ENCODE results near the gene CALD1. TPM values are rescaled to one million over a fixed set of nuclear protein-coding genes. Genes with fewer than 3 reads are reported as not detected.

CALD1 gene
- total RNA-seq, 4 donors from 2014 or later, result 32.3 to 462 (median 98.4) TPM

GRCh38 chr7:134856691-134857090 is 77.3 kb downstream of the CALD1 start:
- Histone ChIP-seq H3K9me3 (no peaks in the 10 kb centered on the region), H3K4me3 (no peak overlapping the region), H3K27me3 (no peaks in the 10 kb centered on the region), H3K27ac (peak overlapping the region; percentile 42 to 80 (median 68)), H3K36me3 (no peaks in the 10 kb centered on the region), H3K4me1 (peaks cover 16 to 79% (median 27%) of the 10 kb centered on the region in 3 donors)
- no peak for TF ChIP-seq POLR2A (IDR thresholded peaks at IDR 0.05)
- TF ChIP-seq CTCF (IDR thresholded peaks at IDR 0.05), result no peak
- WGBS, 2 donors, result 51 to 58% methylated on average over 4 of the region's 4 CpGs
- intact Hi-C loops (cut with DNase I), result no loop called here
- no peak for DNase-seq

GRCh38 chr7:134857958-134858357 is 78.5 kb downstream of the CALD1 start:
- intact Hi-C loops (cut with DNase I), result no loop called here
- H3K4me1 ChIP-seq, result peaks cover 13 to 67% (median 24%) of the 10 kb centered on the region in 3 donors
- DNase-seq, result no peak
- peak overlapping the region in 2 of 4 donors; percentile 18 to 41 for H3K27ac ChIP-seq
- no peaks in the 10 kb centered on the region for H3K36me3 ChIP-seq
- no peak for TF ChIP-seq POLR2A (IDR thresholded peaks at IDR 0.05)
- no peak for TF ChIP-seq CTCF (IDR thresholded peaks at IDR 0.05)
- no peaks in the 10 kb centered on the region for H3K9me3 ChIP-seq
- H3K4me3 ChIP-seq, result no peak overlapping the region
- no peaks in the 10 kb centered on the region for H3K27me3 ChIP-seq

DNA sequence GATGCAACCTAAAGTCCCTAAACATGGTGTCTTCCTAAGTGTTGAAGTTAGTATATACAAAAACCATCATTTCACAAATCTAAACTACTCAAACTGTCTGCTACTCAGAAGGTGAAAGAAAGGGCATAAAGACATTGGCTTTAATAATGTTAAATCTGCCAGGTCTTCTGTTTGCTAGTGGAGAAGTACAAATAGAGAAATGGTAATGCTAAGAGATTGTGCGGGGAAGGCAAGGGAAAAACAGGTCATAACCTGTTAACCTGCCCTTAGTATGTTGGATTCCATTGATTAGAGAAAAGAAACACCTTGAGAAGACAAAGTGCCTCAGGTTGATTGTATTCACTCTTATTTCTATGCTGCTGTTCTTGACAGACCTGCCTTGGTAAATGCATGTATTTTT is 80.3 kb downstream of the CALD1 start:
- no peak for TF ChIP-seq CTCF (IDR thresholded peaks at IDR 0.05)
- TF ChIP-seq POLR2A (IDR thresholded peaks at IDR 0.05), result no peak
- Histone ChIP-seq H3K4me1 (peaks cover 13 to 60% (median 20%) of the 10 kb centered on the region in 3 donors), H3K9me3 (no peaks in the 10 kb centered on the region), H3K36me3 (no peaks in the 10 kb centered on the region), H3K4me3 (no peak overlapping the region), H3K27ac (no peak overlapping the region), H3K27me3 (no peaks in the 10 kb centered on the region)
- intact Hi-C loops (cut with DNase I), result no loop called here
- 23 to 54% methylated on average over 1 of the region's 1 CpG for WGBS, 2 donors
- no peak for DNase-seq

DNA sequence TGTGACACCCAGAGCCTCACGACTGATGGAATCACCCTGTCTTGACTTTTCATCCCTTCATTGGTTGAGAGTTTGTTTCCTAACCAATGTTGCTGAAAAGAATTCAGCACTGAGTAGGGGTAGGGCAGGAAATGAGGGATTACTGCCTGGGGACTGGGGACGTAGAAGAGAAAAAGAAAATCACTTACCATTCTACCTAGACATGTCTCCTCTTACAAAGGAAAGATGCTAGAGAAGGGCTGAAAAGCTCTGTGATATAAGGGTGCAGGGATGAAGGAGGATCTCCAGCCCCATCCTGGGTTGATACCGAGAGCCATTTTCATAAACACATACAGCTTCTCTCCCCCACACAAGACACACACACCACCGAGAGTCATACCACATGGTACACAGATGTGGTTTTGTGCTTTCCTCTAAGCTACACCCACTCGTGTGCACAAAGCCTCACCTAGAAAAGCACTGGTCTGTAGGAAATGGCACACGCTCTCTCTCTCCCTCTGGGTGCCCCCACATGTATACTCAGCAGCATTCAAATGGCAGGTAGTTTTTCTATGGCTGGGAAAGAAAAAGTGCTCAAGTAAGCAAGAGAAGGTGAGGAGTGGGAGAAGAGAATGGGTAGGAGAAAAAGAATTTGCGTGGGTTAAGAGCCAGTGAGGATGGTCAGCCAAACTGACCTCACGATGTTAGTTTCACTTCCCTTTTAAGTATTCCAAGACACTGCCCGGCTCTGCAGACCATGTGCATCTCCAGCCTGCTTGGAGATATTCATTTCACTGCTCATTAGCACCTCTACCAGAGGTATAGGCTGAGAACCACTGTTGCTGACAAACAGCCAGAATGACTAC is 85.8 kb downstream of the CALD1 start:
- TF ChIP-seq POLR2A (IDR thresholded peaks at IDR 0.05) (no peak), CTCF (IDR thresholded peaks at IDR 0.05) (no peak)

GRCh38 chr7:134866617-134867016 is 87.2 kb downstream of the CALD1 start:
- WGBS, 2 donors, result 56 to 70% methylated on average over 8 of the region's 8 CpGs
- peak overlapping the region; percentile 41 to 73 (median 72) for H3K27ac ChIP-seq
- intact Hi-C loops (cut with DNase I), result no loop called here
- H3K36me3 ChIP-seq, result peaks cover 0 to 12% (median 0%) of the 10 kb centered on the region in 3 donors
- H3K4me1 ChIP-seq, result peaks cover 0 to 34% (median 24%) of the 10 kb centered on the region in 3 donors
- H3K4me3 ChIP-seq, result peak overlapping the region in 1 of 4 donors; percentile 12
- TF ChIP-seq POLR2A (IDR thresholded peaks at IDR 0.05) (no peak), CTCF (IDR thresholded peaks at IDR 0.05) (no peak)
- no peak for DNase-seq
- H3K27me3 ChIP-seq, result no peaks in the 10 kb centered on the region
- H3K9me3 ChIP-seq, result no peaks in the 10 kb centered on the region

More for the DNA sequence above, 85.8 kb downstream of the CALD1 start:
- peaks cover 0 to 12% (median 0%) of the 10 kb centered on the region in 3 donors for H3K36me3 ChIP-seq
- H3K4me3 ChIP-seq, result peak overlapping the region in 2 of 4 donors; percentile 10 to 44
- H3K9me3 ChIP-seq, result no peaks in the 10 kb centered on the region
- intact Hi-C loops (cut with DNase I), result no loop called here
- peaks cover 0 to 40% (median 24%) of the 10 kb centered on the region in 3 donors for H3K4me1 ChIP-seq
- DNase-seq, result no peak
- no peaks in the 10 kb centered on the region for H3K27me3 ChIP-seq
- H3K27ac ChIP-seq, result peak overlapping the region; percentile 27 to 75 (median 72)
- WGBS, 2 donors, result 30 to 57% methylated on average over 9 of the region's 9 CpGs
